Hepatocyte (in vitro differentiated cells): ENCODE results near the gene MMD.

Source experiments
- CTCF ChIP-seq: fragments of 200-600 bp; sonication (generic); IDR thresholded peaks from 2 replicates; pipeline ENCODE4 v1.5.1; 2016; ENCODE audit warnings: antibody characterized with exemption, mild to moderate bottlenecking; ENCODE audit not compliant: poor library complexity
- EZH2 ChIP-seq: fragments of 200-600 bp; sonication (generic); IDR thresholded peaks from 2 replicates; pipeline ENCODE4 v1.6.1; 2016; ENCODE audit warnings: antibody characterized with exemption, mild to moderate bottlenecking, borderline replicate concordance
- EZH2phosphoT487 ChIP-seq: fragments of 200-600 bp; sonication (generic); IDR thresholded peaks from one replicate; pipeline ENCODE4 v1.6.1; 2018; ENCODE audit warnings: antibody characterized with exemption, mild to moderate bottlenecking, low read depth, moderate library complexity; ENCODE audit not compliant: unreplicated experiment, severe bottlenecking

DNA sequence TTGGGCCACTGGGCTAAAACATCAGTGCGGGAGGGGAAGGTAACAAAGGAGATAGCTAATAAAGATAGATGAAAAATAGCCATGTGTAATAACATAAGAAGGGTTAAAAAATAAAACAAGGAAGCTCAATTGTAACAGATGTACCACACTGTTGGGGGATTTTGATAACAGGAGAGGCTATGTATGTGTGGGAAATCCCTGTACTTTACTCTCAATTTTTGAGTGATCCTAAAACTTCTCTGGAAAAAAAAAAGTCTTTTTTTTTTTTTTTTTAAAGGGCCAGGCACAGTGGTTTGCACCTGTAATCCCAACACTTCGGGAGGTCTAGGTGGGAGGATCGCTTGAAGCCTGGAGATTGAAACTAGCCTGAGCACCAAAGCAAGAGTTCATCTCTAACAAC is 1.9 kb upstream of the MMD start:
- TF ChIP-seq CTCF (no peak), EZH2 (no peak), EZH2phosphoT487 (no peak)
